GM19193 (cell line): Measurements from ENCODE around the gene CCNF.

Experiments
- POLR2A ChIP-seq: IDR thresholded peaks from 4 replicates; pipeline ENCODE4 v1.6.1; 2011; ENCODE audit not compliant: insufficient read depth, insufficient read length; ENCODE audit errors: extremely low read depth

CCNF gene

GRCh38 chr16:2483939-2484897 lies 55.0 kb downstream of the CCNF start:
- TF ChIP-seq POLR2A: no peak

GRCh38 chr16:2484898-2485508 lies 55.8 kb downstream of the CCNF start:
- no peak for TF ChIP-seq POLR2A

GRCh38 chr16:2485811-2486507 lies 56.7 kb downstream of the CCNF start:
- TF ChIP-seq POLR2A: no peak

GRCh38 chr16:2486645-2487516 lies 57.6 kb downstream of the CCNF start:
- TF ChIP-seq POLR2A: no peak

- no peak for TF ChIP-seq POLR2A
These were observed 58.2 kb downstream of the CCNF start for GRCh38 chr16:2487517-2487842.

- no peak for TF ChIP-seq POLR2A
These were observed 58.8 kb downstream of the CCNF start for GRCh38 chr16:2487903-2488531.

GRCh38 chr16:2489581-2489980 lies 60.3 kb downstream of the CCNF start:
- TF ChIP-seq POLR2A: no peak

- no peak for TF ChIP-seq POLR2A
These were observed 61.2 kb downstream of the CCNF start for GRCh38 chr16:2490190-2491105.

GRCh38 chr16:2492292-2492691 lies 63.0 kb downstream of the CCNF start:
- no peak for TF ChIP-seq POLR2A

GRCh38 chr16:2493605-2494004 lies 64.4 kb downstream of the CCNF start:
- TF ChIP-seq POLR2A: no peak

- no peak for TF ChIP-seq POLR2A
These were observed 65.4 kb downstream of the CCNF start for GRCh38 chr16:2494616-2495015.

GRCh38 chr16:2495041-2495440 lies 65.8 kb downstream of the CCNF start:
- TF ChIP-seq POLR2A: no peak

- no peak for TF ChIP-seq POLR2A
These were observed 67.2 kb downstream of the CCNF start for GRCh38 chr16:2496223-2497115.

GRCh38 chr16:2497116-2497630 lies 67.9 kb downstream of the CCNF start:
- no peak for TF ChIP-seq POLR2A
